OCI-LY3 (cell line): ENCODE data around the gene SNX15.

Source experiments
- H2AFZ ChIP-seq: fragments of 200-600, 300-600 bp; shearing (Covaris generic); 2 replicates; pipeline ENCODE4 v1.6.0; 2014; ENCODE audit warnings: antibody characterized with exemption, low read depth, low read length
- H3K27ac ChIP-seq: fragments of 200-600, 300-600 bp; sonication (generic); 2 replicates; pipeline ENCODE4 v1.5.1; 2014; ENCODE audit warnings: mild to moderate bottlenecking, low read length, moderate library complexity, mixed read lengths
- H3K27me3 ChIP-seq: fragments of 200-600, 300-600 bp; sonication (generic); 2 replicates; pipeline ENCODE4 v1.6.1; 2014; ENCODE audit warnings: low read depth, low read length, mixed read lengths
- H3K36me3 ChIP-seq: fragments of 200-600, 300-600 bp; sonication (generic); replicated peaks from 2 replicates; pipeline ENCODE3; 2014; ENCODE audit warnings: low read depth, low read length, mixed read lengths
- H3K4me1 ChIP-seq: fragments of 300-600, 200-600 bp; sonication (generic); 2 replicates; pipeline ENCODE4 v1.6.1; 2014; ENCODE audit warnings: low read length, mixed read lengths
- H3K4me2 ChIP-seq: fragments of 200-600, 300-600 bp; sonication (generic); 2 replicates; pipeline ENCODE4 v1.6.1; 2014; ENCODE audit warnings: low read length, mixed read lengths
- H3K4me3 ChIP-seq: fragments of 300-600, 200-600 bp; sonication (generic); 2 replicates; pipeline ENCODE4 v1.5.1; 2014; ENCODE audit warnings: antibody characterized with exemption, mild to moderate bottlenecking, low read length, moderate library complexity
- H3K79me2 ChIP-seq: fragments of 300-600, 200-600 bp; shearing (Covaris generic); 2 replicates; pipeline ENCODE4 v1.6.1; 2014; ENCODE audit warnings: mild to moderate bottlenecking, low read length, mixed read lengths
- H3K9ac ChIP-seq: fragments of 300-600, 200-600 bp; shearing (Covaris generic); 2 replicates; pipeline ENCODE4 v1.6.0; 2014; ENCODE audit warnings: mild to moderate bottlenecking, low read length, moderate library complexity
- H3K9me3 ChIP-seq: fragments of 200-600, 300-600 bp; shearing (Covaris generic); 2 replicates; pipeline ENCODE4 v1.6.1; 2014; ENCODE audit warnings: low read length, mixed read lengths; ENCODE audit not compliant: insufficient read depth
- H4K20me1 ChIP-seq: fragments of 200-600, 300-600 bp; sonication (generic); 2 replicates; pipeline ENCODE4 v1.6.1; 2016; ENCODE audit warnings: low read length, mixed read lengths; ENCODE audit not compliant: insufficient read depth
- CTCF ChIP-seq: fragments of 200-600, 300-600 bp; sonication (generic); IDR thresholded peaks from 2 replicates; pipeline ENCODE4 v1.5.1; 2014; ENCODE audit warnings: antibody characterized with exemption, low read length, low read depth
- EZH2phosphoT487 ChIP-seq: fragments of 200-600 bp; shearing (Covaris generic); IDR thresholded peaks from 2 replicates; pipeline ENCODE4 v1.6.1; 2018; ENCODE audit warnings: antibody characterized with exemption, mixed run types, low read depth

Gene SNX15

GRCh38 chr11:65069217-65069616 lies 42.0 kb downstream of the SNX15 start:
- H3K27ac ChIP-seq: no peak overlapping the region

GRCh38 chr11:65071907-65072630 lies 44.8 kb downstream of the SNX15 start:
- H4K20me1 ChIP-seq: no peaks in the 10 kb centered on the region
- H3K4me2 ChIP-seq: peak overlapping the region; percentile 27
- H3K27ac ChIP-seq: no peak overlapping the region
- no peak overlapping the region for H3K9ac ChIP-seq
- peaks cover 6% of the 10 kb centered on the region for H3K36me3 ChIP-seq
- H3K4me1 ChIP-seq: peaks cover 19% of the 10 kb centered on the region
- TF ChIP-seq CTCF (no peak), EZH2phosphoT487 (no peak)
- peak overlapping the region; percentile 58; the same call in 1 of the 2 replicates for H2AFZ ChIP-seq
- H3K9me3 ChIP-seq: no peaks in the 10 kb centered on the region
- H3K27me3 ChIP-seq: no peaks in the 10 kb centered on the region
- 0 out of 2 replicates have a peak, but pooled peaks cover under 1% of the 10 kb centered on the region for H3K79me2 ChIP-seq
- no peak overlapping the region for H3K4me3 ChIP-seq

More at GRCh38 chr11:65069217-65069616, 42.0 kb downstream of the SNX15 start:
- H2AFZ ChIP-seq: no peak overlapping the region
- no peak overlapping the region for H3K9ac ChIP-seq
- H3K9me3 ChIP-seq: no peaks in the 10 kb centered on the region
- no peak overlapping the region for H3K4me2 ChIP-seq
- H3K27me3 ChIP-seq: no peaks in the 10 kb centered on the region
- H3K79me2 ChIP-seq: no peaks in the 10 kb centered on the region
- H3K4me3 ChIP-seq: no peak overlapping the region
- no peaks in the 10 kb centered on the region for H4K20me1 ChIP-seq
- H3K36me3 ChIP-seq: peaks cover 1% of the 10 kb centered on the region
- H3K4me1 ChIP-seq: peaks cover 22% of the 10 kb centered on the region
- TF ChIP-seq CTCF: no peak
- no peak for TF ChIP-seq EZH2phosphoT487

- H3K9ac ChIP-seq: no peak overlapping the region
- TF ChIP-seq CTCF: no peak
- TF ChIP-seq EZH2phosphoT487: no peak
- no peak overlapping the region for H3K27ac ChIP-seq
- no peak overlapping the region for H3K4me2 ChIP-seq
- H3K4me1 ChIP-seq: peaks cover 14% of the 10 kb centered on the region
- H3K27me3 ChIP-seq: no peaks in the 10 kb centered on the region
- peaks cover 6% of the 10 kb centered on the region for H3K79me2 ChIP-seq
- H3K4me3 ChIP-seq: no peak overlapping the region
- H2AFZ ChIP-seq: no peak overlapping the region
- no peaks in the 10 kb centered on the region for H4K20me1 ChIP-seq
- no peaks in the 10 kb centered on the region for H3K9me3 ChIP-seq
- peaks cover 12% of the 10 kb centered on the region for H3K36me3 ChIP-seq
Measured at GRCh38 chr11:65072631-65072966, 45.4 kb downstream of the SNX15 start.

- H3K4me3 ChIP-seq: no peak overlapping the region
Measured at GRCh38 chr11:65077451-65077850, 50.2 kb downstream of the SNX15 start.

More at GRCh38 chr11:65077451-65077850, 50.2 kb downstream of the SNX15 start:
- H3K27ac ChIP-seq: no peak overlapping the region
- H3K27me3 ChIP-seq: no peaks in the 10 kb centered on the region
- H2AFZ ChIP-seq: no peak overlapping the region
- no peak overlapping the region for H3K9ac ChIP-seq
- no peak for TF ChIP-seq CTCF
- TF ChIP-seq EZH2phosphoT487: no peak
- peaks cover 14% of the 10 kb centered on the region for H3K4me1 ChIP-seq
- H3K79me2 ChIP-seq: peaks cover 49% of the 10 kb centered on the region
- H4K20me1 ChIP-seq: peaks cover 5% of the 10 kb centered on the region; the same call in 1 of the 2 replicates
- H3K9me3 ChIP-seq: no peaks in the 10 kb centered on the region
- no peak overlapping the region for H3K4me2 ChIP-seq
- H3K36me3 ChIP-seq: peaks cover 51% of the 10 kb centered on the region
